Mucosa of descending colon (tissue), 3 donors: ENCODE measurements around the gene PTPRM. TPM values are rescaled to one million over a fixed set of nuclear protein-coding genes. Genes with fewer than 3 reads are reported as not detected.

Experiments
- ATAC-seq: fragments of 200-7000 bp; cut with Tn5 transposase; one replicate; pipeline ENCODE4 v1.9.1; 2020; ENCODE audit warnings: mild to moderate bottlenecking, moderate library complexity
- DNase-seq, 3 donors: peaks; one replicate each; pipeline ENCODE4 v3.0.0-alpha.2; 2020
- H3K36me3 ChIP-seq: fragments of 200-600 bp; one replicate; pipeline ENCODE4 v1.8.0; 2021; ENCODE audit warnings: low read depth, mild to moderate bottlenecking
- H3K4me1 ChIP-seq: fragments of 200-600 bp; one replicate; pipeline ENCODE4 v1.8.0; 2021; ENCODE audit warnings: low read depth, mild to moderate bottlenecking
- H3K4me3 ChIP-seq: fragments of 200-600 bp; one replicate; pipeline ENCODE4 v1.8.0; 2021; ENCODE audit warnings: mild to moderate bottlenecking
- H3K9me3 ChIP-seq: fragments of 200-600 bp; one replicate; pipeline ENCODE4 v1.8.0; 2021; ENCODE audit warnings: mild to moderate bottlenecking
- CTCF ChIP-seq: fragments of 200-600 bp; IDR thresholded peaks from one replicate; pipeline ENCODE4 v1.8.0; 2022; ENCODE audit warnings: antibody characterized with exemption, mild to moderate bottlenecking
- intact Hi-C, 2 donors: fragments of 100-400 bp; cut with DNase I in 1 of 2; cut with micrococcal nuclease in 1 of 2; formaldehyde crosslinking; loops; one replicate each; pipeline versions ENCODE4 v1.11.0 to v1.11.1; 2022; cut with DNase I, micrococcal nuclease
- total RNA-seq, 3 donors: library from RNA; stranded (reverse); fragmentation: NEBNext Ultra II Directional in 2 of 3; extraction: Animal tissue kit (Norgen Biotek cat#: 25700) in 2 of 3; gene quantifications; one replicate each; pipeline versions ENCODE4 v1.2.1 to v1.2.4, GENCODE V29; 2021 to 2023
- donor health status: DM: no; HTN: no; CAD: no; lungs with moderate emphysema.
- donor health status: DM: no; HTN: no; CAD: no.
- donor health status: DM: no; HTN: yes; CAD: no.

Gene PTPRM
- total RNA-seq, 3 donors from 2014 or later = 15.3 to 41.1 (median 19.6) TPM

GRCh38 chr18:8402237-8402636 lies 835.1 kb downstream of the PTPRM start:
- TF ChIP-seq CTCF = no peak
- no peaks in the 10 kb centered on the region for H3K36me3 ChIP-seq
- no peak overlapping the region for H3K4me3 ChIP-seq
- H3K9me3 ChIP-seq = no peaks in the 10 kb centered on the region
- H3K4me1 ChIP-seq = no peaks in the 10 kb centered on the region
- ATAC-seq (no peak), DNase-seq (no peak)
- intact Hi-C loops = no loop called here

DNA sequence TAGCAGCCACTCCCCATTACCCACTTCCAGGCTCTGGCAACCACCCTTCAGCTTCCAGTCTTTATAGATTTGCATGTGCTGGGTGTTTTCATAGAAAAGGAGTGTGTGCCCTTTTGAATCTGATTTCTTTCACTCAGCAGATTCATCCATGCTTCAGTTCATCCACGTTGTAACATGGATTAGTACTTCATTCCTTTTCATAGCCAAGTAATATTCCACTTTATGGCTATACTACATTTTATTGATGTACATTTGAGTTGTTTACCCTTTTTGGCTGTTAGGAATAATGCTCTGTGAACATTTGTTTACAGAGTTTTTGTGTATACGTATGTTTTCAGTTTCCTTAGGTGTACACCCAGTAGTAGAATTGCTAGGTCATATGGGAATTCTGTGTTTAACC lies 836.6 kb downstream of the PTPRM start:
- no peak for ATAC-seq
- no peaks in the 10 kb centered on the region for H3K9me3 ChIP-seq
- no peak for DNase-seq
- intact Hi-C loops = no loop called here
- no peak for TF ChIP-seq CTCF
- H3K4me3 ChIP-seq = no peak overlapping the region
- H3K4me1 ChIP-seq = no peaks in the 10 kb centered on the region
- H3K36me3 ChIP-seq = no peaks in the 10 kb centered on the region

DNA sequence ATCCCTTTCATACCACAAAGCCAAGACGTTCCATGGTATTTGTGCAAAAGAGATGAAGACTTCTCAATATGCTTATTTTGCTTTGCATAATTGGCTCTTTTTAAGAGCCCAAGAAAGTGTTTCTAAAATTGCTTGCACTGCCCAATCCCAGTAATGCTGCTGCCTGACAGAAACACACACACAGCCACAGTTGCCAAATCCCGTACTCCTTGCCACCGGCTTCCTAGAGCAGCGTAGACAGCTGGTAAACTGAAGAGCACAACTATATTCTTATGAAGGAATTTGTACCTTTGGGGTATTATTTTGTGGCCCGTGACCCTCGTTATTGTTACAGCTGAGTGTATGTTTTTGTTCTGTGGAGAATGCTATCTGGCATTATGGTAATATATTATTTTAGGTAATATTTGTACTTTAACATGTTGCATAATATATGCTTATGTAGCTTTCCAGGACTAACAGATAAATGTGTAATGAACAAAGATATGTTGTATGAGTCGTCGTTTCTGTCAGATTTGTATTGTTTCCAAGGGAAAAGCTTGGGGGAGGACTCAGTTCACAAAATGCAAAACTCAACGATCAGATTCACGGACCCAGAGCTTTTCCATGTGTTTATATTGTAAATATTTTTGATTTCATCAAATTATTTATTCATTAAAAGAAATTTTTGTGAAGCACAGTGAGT lies 839.2 kb downstream of the PTPRM start:
- Histone ChIP-seq H3K4me1 (no peaks in the 10 kb centered on the region), H3K9me3 (peaks cover 3% of the 10 kb centered on the region), H3K4me3 (no peak overlapping the region), H3K36me3 (no peaks in the 10 kb centered on the region)
- ATAC-seq (no peak), DNase-seq (no peak)
- intact Hi-C loops = no loop called here
- TF ChIP-seq CTCF = no peak

DNA sequence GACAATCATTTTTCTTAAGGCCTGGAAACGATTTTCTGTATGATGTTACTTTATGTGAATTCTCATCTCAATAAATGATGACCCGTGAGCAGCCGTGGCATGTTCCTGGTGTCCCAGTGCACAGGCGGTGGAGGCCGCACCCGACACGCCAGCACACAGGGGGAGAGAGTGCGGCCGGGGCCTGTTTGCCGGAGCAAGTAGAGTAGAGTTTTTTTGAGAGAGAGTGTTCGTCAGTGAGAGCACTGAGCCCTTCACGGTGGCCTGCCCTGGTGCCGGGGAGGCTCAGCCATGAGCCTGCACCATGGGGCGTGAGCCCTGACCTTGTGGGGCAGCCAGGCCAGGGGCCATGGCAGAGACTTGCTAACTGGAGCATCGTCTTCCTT lies 839.7 kb downstream of the PTPRM start:
- Histone ChIP-seq H3K4me3 (no peak overlapping the region), H3K9me3 (peaks cover 8% of the 10 kb centered on the region), H3K4me1 (no peaks in the 10 kb centered on the region), H3K36me3 (no peaks in the 10 kb centered on the region)
- no peak for TF ChIP-seq CTCF
- DNase-seq = no peak
- intact Hi-C loops = no loop called here
- no peak for ATAC-seq

- no peak for TF ChIP-seq CTCF
These were observed 842.0 kb downstream of the PTPRM start for GRCh38 chr18:8409151-8409550.

DNA sequence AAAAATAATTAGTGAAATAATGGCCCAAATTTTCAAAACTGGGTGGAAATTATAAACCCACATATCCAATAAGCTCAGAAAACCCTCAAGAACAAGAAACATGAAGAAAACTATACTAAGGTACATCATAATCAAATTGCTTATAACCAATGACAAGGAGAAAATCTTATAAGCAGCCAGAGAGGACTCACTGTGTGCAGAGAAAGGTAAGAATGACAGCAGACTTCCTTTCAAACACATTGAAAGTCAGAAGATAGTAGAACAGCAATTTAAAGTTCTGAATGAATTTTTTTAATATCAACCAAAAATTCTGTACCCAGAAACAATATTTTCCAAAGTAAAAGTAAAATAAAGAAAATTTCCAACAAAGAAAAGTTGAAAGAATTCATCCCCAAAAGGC lies 844.4 kb downstream of the PTPRM start:
- peaks cover 10% of the 10 kb centered on the region for H3K9me3 ChIP-seq
- ATAC-seq = no peak
- TF ChIP-seq CTCF = no peak

More at GRCh38 chr18:8409151-8409550, 842.0 kb downstream of the PTPRM start:
- Histone ChIP-seq H3K36me3 (no peaks in the 10 kb centered on the region), H3K9me3 (peaks cover 10% of the 10 kb centered on the region), H3K4me1 (no peaks in the 10 kb centered on the region), H3K4me3 (no peak overlapping the region)
- intact Hi-C loops = no loop called here
- DNase-seq (no peak), ATAC-seq (no peak)

More for the DNA sequence above, 844.4 kb downstream of the PTPRM start:
- no peak for DNase-seq
- Histone ChIP-seq H3K4me1 (no peaks in the 10 kb centered on the region), H3K4me3 (no peak overlapping the region), H3K36me3 (no peaks in the 10 kb centered on the region)
- intact Hi-C loops = no loop called here
